Endodermal cell (in vitro differentiated cells): ENCODE measurements around the gene PLAAT3. TPM values are rescaled to one million over a fixed set of nuclear protein-coding genes. Genes with fewer than 3 reads are reported as not detected.
"Not testable (repeated sequence)": the region's sequence is repeated elsewhere in the genome, so short reads cannot be mapped to it uniquely, and the experiment has no call there.

Experiments used
- DNase-seq: peaks from one replicate; pipeline ENCODE4 v3.0.0-alpha.2; 2017
- H3K27ac ChIP-seq: 2 replicates; pipeline ENCODE4 v1.5.1; 2013; ENCODE audit warnings: mild to moderate bottlenecking, low read depth, low read length, moderate library complexity
- H3K27me3 ChIP-seq: 2 replicates; pipeline ENCODE4 v1.6.1; 2013; ENCODE audit warnings: mild to moderate bottlenecking, low read length, moderate library complexity; ENCODE audit not compliant: insufficient read depth, control insufficient read depth, poor library complexity, severe bottlenecking
- H3K36me3 ChIP-seq: 2 replicates; pipeline ENCODE4 v1.7.0; 2013; ENCODE audit warnings: mild to moderate bottlenecking, low read length, moderate library complexity; ENCODE audit not compliant: control insufficient read depth, insufficient read depth
- H3K4me1 ChIP-seq: one replicate; pipeline ENCODE4 v1.7.0; 2013; ENCODE audit warnings: low read length; ENCODE audit not compliant: control insufficient read depth, insufficient read depth
- H3K4me3 ChIP-seq: 2 replicates; pipeline ENCODE4 v1.5.1; 2013; ENCODE audit warnings: mild to moderate bottlenecking, low read length, moderate library complexity
- H3K9ac ChIP-seq: 2 replicates; pipeline ENCODE4 v1.6.1; 2013; ENCODE audit warnings: mild to moderate bottlenecking, low read length, moderate library complexity; ENCODE audit not compliant: poor library complexity, severe bottlenecking; ENCODE audit errors: extremely low read depth
- H3K9me3 ChIP-seq: 2 replicates; pipeline ENCODE4 v1.6.1; 2013; ENCODE audit warnings: mild to moderate bottlenecking, low read length, moderate library complexity; ENCODE audit not compliant: control insufficient read depth
- H3K27ac Mint-ChIP-seq: 2 replicates; pipeline ENCODE4 v1.8.0; 2020; ENCODE audit warnings: mixed read lengths
- H3K27me3 Mint-ChIP-seq: 2 replicates; pipeline ENCODE4 v1.8.0; 2021; ENCODE audit warnings: mild to moderate bottlenecking, mixed read lengths; ENCODE audit not compliant: insufficient read depth
- H3K36me3 Mint-ChIP-seq: 2 replicates; pipeline ENCODE4 v1.8.0; 2020; ENCODE audit warnings: low read depth, mixed read lengths
- H3K4me1 Mint-ChIP-seq: 2 replicates; pipeline ENCODE4 v1.8.0; 2020; ENCODE audit warnings: mixed read lengths
- H3K4me3 Mint-ChIP-seq: 2 replicates; pipeline ENCODE4 v1.8.0; 2020; ENCODE audit warnings: mild to moderate bottlenecking, moderate library complexity, mixed read lengths
- H3K9me3 Mint-ChIP-seq: 2 replicates; pipeline ENCODE4 v1.8.0; 2020; ENCODE audit warnings: mild to moderate bottlenecking, mixed read lengths
- CTCF ChIP-seq: fragments of 200-600 bp; sonication (generic); conservative IDR thresholded peaks from 2 replicates; pipeline ENCODE4 v1.5.0; 2021; ENCODE audit warnings: antibody characterized with exemption, mild to moderate bottlenecking
- WGBS, 2 experiments: methylation state at CpG; one replicate each; pipeline versions ENCODE4 v1.1.5 to v1.1.7; 2013; ENCODE audit warnings: missing lambda C conversion rate in 2 of 2, mixed read lengths in 1 of 2; ENCODE audit not compliant: insufficient coverage in 1 of 2, insufficient read length in 1 of 2; 5-methylcytosine and 5-hydroxymethylcytosine counted together
- total RNA-seq, 2 donors: library from RNA; stranded (reverse); fragmentation: NEBNext Ultra II Directional in 1 of 2; extraction: Animal tissue kit (Norgen Biotek cat#: 25700) in 1 of 2; gene quantifications; 2 replicates in 1 of 2; 3 replicates in 1 of 2; pipeline ENCODE4 v1.2.1, GENCODE V29; 2021

Gene PLAAT3
- total RNA-seq, 2 donors from 2014 or later, result 33.5 to 45.9 TPM

DNA sequence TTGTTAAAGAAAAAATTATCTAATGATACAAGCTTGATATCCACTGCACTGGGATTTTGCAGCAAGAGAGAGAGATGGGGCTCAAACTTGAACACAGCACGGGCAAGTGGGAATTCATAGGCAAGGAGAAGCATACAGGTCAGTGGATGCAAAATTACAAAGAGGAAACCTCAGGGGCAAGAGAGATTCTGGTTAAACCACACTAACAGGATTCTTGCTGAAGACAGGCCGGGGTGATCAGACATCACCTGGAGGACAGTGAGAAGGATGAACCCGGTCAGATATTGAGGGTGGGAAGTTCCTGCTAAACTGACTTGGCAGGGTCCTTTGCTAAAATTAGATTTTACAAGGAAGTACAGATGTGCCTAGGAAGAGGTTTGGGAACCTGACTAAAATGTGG, 80.2 kb downstream of the PLAAT3 start:
- peaks cover 1% of the 10 kb centered on the region for H3K36me3 Mint-ChIP-seq
- peaks cover 49% of the 10 kb centered on the region for H3K4me1 Mint-ChIP-seq
- H3K9me3 Mint-ChIP-seq, result peaks cover 2% of the 10 kb centered on the region
- Histone ChIP-seq H3K27me3 (no peaks in the 10 kb centered on the region), H3K36me3 (no peaks in the 10 kb centered on the region), H3K9ac (no peak overlapping the region), H3K27ac (no peak overlapping the region), H3K9me3 (no peaks in the 10 kb centered on the region), H3K4me3 (no peak overlapping the region), H3K4me1 (peaks cover 8% of the 10 kb centered on the region)
- H3K4me3 Mint-ChIP-seq, result no peak overlapping the region
- no peak for TF ChIP-seq CTCF
- H3K27me3 Mint-ChIP-seq, result peaks cover 3% of the 10 kb centered on the region
- 87 to 95% methylated on average over 3 of the region's 3 CpGs for WGBS, 2 experiments
- DNase-seq, result no peak
- no peak overlapping the region for H3K27ac Mint-ChIP-seq

DNA sequence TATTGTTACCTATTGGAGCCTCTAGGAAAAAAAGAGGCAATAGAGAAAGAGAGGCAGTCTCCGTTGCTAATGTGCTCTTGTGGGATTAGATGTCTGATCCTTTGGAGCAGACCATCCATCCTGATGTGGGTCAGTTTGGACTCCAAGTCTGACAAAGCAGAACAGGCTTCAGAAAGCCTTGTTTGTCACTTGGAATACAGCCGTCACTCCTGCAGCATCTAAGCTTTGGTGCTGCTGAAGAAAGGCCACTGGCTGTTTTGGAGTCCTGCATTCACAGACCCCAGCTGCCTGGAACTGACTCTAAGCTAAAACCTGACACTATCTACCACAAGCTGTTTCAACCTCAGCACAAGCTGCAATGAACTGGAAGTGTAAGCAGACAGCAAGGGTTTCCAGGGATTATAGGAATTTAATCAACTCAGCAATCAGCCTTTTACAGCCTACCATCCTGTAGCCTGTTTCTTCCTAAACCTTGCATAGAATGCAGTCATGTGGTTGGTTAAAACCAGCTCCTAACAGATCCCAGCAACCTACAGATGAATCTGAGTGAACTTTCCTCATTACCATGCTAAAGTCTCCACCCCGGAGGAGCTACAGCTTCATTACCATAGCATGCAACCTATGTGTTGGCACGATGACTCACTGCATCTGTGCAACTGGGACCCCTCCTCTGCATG, 81.3 kb downstream of the PLAAT3 start:
- Mint-ChIP-seq H3K36me3 (peaks cover 1% of the 10 kb centered on the region), H3K4me1 (peaks cover 56% of the 10 kb centered on the region), H3K4me3 (no peak overlapping the region), H3K9me3 (peaks cover 2% of the 10 kb centered on the region), H3K27me3 (peaks cover 3% of the 10 kb centered on the region), H3K27ac (no peak overlapping the region)
- Histone ChIP-seq H3K36me3 (no peaks in the 10 kb centered on the region), H3K4me1 (peaks cover 11% of the 10 kb centered on the region), H3K9me3 (no peaks in the 10 kb centered on the region), H3K27ac (no peak overlapping the region), H3K9ac (no peak overlapping the region), H3K4me3 (peak overlapping the region; percentile 12), H3K27me3 (no peaks in the 10 kb centered on the region)
- TF ChIP-seq CTCF, result no peak
- DNase-seq, result no peak
- 70 to 76% methylated on average over 4 of the region's 4 CpGs for WGBS, 2 experiments

DNA sequence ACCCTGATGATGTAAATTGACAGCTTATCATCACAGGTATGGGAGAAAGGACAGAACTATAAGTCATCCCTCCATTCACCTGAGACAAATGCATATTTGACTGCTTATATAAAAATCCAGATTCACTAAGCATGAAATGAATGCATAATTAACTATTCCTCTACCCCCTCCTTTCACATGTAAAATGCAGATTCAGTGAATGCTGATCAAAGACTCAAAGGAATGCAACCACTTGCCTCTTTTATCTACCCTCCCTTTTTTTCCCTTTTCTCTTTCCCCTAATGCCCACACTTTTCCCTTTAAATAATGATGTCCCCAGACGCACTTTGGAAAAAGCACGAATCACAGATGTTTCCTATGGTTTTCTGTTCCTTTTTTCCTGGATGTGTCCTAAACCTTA, 82.1 kb downstream of the PLAAT3 start:
- no peak for DNase-seq
- Mint-ChIP-seq H3K27ac (no peak overlapping the region), H3K9me3 (peaks cover 4% of the 10 kb centered on the region), H3K4me3 (no peak overlapping the region), H3K27me3 (peaks cover 3% of the 10 kb centered on the region), H3K4me1 (peaks cover 55% of the 10 kb centered on the region), H3K36me3 (peaks cover 1% of the 10 kb centered on the region)
- WGBS, 2 experiments, result 63 to 75% methylated on average over 2 of the region's 2 CpGs
- no peak for TF ChIP-seq CTCF
- Histone ChIP-seq H3K4me1 (peaks cover 11% of the 10 kb centered on the region), H3K27me3 (no peaks in the 10 kb centered on the region), H3K27ac (no peak overlapping the region), H3K9me3 (no peaks in the 10 kb centered on the region), H3K9ac (no peak overlapping the region), H3K4me3 (peak overlapping the region; percentile 16), H3K36me3 (no peaks in the 10 kb centered on the region)

DNA sequence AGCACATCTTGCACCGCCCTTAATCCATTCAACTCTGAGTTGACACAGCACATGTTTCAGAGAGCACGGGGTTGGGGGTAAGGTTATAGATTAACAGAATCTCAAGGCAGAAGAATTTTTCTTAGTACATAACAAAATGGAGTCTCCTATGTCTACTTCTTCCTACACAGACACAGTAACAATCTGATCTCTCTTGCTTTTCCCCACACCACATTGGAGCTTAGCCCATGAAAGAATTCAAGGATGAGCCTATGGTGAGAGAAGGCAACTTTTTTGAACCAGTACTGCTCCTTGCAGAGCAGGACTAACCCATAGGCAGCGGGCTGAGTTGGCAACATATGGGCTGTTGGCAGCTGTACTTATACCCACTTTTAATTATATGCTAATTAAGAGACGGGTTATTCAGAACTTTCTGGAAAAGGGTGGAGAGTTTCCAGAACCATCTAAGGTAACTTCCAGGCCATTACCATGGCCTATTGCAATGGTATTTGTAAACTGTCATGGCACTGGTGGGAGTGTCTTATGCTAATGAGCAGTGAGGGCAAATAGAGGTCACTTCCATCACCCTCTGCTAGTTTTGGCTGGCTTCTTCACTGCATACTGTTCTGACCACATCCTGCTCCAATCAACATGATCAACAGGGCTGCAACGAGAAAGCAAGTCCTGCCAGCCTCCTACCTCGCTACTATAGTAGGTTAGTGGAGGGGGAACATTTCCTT, 83.0 kb downstream of the PLAAT3 start:
- Histone ChIP-seq H3K4me1 (peaks cover 11% of the 10 kb centered on the region), H3K9ac (peak overlapping the region; percentile 16), H3K27ac (peak overlapping the region; percentile 59), H3K4me3 (peak overlapping the region; percentile 16)
- Mint-ChIP-seq H3K27ac (peak overlapping the region; percentile 87), H3K4me1 (peaks cover 49% of the 10 kb centered on the region)
- H3K9me3 ChIP-seq, H3K36me3 Mint-ChIP-seq, H3K27me3 ChIP-seq, H3K9me3 Mint-ChIP-seq, H3K36me3 ChIP-seq, H3K27me3 Mint-ChIP-seq, H3K4me3 Mint-ChIP-seq: not testable (repeated sequence)
- peak; percentile 78 for DNase-seq
- 49% methylated on average over 3 of the region's 6 CpGs; no CpG with 5 or more reads in 1 of the 2 experiments for WGBS, 2 experiments
